NK-92 treated with Interleukin-12 subunit alpha and Interleukin-12 subunit beta, amount 100 ng/mL, for 24 hours (cell line): ENCODE measurements around the gene CR1.
"Not testable (repeated sequence)": the region's sequence is repeated elsewhere in the genome, so short reads cannot be mapped to it uniquely, and the experiment has no call there.

Experiments used
- DNase-seq: peaks from one replicate; lab custom pipeline; 2025; lab: John Stamatoyannopoulos, UW

CR1 gene

DNA sequence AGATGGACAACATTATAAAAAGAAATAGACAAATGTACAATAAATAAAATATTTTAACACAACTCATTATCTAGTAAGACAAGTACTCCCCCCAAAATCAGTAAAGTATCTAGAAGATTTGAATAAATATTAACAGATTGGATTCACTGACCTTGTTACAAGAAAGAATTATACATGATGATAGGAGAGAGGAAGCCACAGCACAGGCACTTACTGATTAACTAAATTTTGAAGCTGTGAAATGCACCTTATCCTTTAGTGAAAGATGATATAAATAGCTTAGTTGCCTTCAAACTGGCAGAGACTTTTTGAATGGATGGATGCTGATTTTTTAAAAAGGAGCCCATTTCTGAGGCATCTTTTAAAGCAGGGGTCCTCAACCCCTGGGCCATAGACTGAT lies 8.5 kb downstream of the CR1 start:
- DNase-seq, result no peak

DNA sequence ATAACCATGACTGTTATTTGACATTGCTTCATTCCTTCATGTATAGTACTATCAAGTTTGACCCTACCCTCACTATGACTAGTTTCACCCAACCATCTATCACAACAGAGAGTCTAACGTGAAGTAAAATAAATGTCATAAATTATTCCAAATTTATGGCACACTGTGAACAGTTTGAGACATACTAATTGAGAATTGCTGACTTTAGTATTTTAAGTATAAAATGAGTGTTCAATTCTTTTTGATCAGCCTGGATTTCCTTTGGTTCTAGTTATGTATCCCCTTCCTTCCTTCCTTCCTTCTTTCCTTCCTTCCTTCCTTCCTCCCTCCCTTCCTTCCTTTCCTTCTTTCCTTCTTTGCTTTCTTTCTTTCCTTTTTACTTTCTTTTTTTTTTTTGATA lies 14.5 kb downstream of the CR1 start:
- no peak for DNase-seq

DNA sequence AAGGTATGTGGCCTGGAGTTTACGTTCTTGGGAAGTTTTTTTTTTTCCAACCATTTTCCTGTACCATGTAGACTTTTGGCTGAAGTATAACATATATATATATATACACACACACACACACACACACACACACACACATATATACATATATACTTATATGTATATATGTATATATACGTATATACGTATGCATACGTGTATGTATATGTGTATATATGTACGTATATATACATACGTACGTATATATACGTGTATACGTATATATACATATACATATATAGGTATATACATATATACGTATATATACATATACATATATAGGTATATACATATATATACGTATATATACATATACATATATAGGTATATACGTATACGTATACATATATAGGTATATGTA lies 18.9 kb downstream of the CR1 start:
- no peak for DNase-seq

DNA sequence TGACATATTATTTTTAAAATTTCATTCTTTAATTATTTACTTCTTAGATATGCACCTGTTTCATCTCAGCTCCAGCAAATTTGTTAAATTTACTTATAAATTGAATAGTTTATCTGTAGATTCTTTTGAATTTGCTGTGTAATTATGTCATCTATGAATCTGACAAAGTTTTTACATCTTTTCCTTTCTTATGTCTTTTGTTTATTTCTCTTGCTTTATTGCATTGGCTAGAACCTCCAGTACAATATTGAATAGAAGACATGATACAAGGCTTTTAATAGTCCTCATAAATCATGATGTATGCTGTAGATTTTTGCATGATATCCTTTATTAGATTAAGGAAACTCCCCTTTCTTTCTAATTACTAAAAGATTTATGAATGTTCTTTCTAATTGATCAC lies 20.8 kb downstream of the CR1 start:
- DNase-seq, result no peak

DNA sequence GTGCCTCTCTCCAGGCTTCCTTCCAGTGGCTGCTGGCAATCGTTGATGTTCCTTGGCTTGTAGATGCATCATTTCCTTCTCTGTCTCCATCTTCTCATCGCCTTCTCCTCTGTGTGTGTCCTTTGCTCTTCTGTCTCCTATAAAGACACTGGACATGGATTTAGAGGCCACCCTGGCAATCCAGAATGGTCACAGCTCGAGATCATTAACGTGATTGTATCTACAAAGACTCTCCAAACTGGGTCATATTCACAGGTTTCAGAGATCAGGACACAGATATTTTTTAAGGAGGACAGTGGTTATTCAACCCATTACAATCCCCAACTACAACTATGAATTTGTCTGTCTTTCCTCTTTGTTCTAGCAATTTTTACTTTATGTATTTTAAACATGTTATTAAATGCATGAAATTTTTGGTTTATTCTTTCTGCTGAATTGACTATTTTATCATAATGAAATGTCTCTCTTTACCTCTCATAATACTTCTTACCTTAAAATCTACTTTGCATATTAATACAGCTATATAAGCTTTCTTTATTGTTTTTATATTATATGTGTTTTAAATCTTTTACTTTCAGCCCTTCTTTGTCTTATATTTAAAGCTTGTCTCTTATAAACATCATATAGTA lies 22.8 kb downstream of the CR1 start:
- DNase-seq, result no peak

DNA sequence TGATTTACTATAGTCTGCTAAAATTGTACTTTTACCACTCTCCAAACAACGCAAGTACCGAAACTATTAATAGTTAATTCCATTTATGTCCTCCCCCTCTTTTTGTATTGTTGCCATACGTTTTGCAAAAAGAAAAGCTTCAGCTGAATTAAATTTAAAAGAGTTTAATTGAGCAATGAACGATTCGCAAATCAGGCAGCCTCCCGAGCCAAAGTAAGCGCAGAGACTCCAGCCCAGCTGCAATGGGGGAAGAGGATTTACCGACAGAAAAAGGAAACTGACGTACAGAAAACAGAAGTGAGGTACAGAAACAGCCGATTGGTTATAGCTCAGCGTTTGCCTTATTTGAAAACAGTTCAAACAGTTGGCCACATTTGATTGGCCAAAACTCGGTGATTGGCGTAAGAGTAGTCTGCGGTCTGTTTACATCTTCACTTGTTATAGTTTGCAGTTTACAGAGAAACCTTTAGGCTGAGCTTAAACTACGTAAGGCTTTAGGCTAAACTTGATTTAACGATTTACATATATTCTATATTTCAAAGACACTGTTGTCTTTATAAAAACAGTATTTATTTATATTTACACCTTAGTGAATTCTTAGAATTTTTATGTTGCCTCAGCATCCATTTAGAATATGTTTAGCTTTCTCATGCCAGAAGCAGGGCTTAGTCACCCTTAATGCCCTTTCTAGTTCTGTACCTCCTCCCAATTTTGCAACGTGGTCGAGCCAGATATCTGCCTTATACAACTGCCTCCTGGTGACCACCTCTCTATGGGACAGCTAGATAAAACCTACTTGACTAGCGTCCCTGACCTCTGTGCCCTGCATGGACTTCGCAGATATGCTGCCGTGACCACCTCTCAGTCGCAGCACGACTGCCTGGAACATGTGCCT lies 23.8 kb downstream of the CR1 start:
- no peak for DNase-seq

DNA sequence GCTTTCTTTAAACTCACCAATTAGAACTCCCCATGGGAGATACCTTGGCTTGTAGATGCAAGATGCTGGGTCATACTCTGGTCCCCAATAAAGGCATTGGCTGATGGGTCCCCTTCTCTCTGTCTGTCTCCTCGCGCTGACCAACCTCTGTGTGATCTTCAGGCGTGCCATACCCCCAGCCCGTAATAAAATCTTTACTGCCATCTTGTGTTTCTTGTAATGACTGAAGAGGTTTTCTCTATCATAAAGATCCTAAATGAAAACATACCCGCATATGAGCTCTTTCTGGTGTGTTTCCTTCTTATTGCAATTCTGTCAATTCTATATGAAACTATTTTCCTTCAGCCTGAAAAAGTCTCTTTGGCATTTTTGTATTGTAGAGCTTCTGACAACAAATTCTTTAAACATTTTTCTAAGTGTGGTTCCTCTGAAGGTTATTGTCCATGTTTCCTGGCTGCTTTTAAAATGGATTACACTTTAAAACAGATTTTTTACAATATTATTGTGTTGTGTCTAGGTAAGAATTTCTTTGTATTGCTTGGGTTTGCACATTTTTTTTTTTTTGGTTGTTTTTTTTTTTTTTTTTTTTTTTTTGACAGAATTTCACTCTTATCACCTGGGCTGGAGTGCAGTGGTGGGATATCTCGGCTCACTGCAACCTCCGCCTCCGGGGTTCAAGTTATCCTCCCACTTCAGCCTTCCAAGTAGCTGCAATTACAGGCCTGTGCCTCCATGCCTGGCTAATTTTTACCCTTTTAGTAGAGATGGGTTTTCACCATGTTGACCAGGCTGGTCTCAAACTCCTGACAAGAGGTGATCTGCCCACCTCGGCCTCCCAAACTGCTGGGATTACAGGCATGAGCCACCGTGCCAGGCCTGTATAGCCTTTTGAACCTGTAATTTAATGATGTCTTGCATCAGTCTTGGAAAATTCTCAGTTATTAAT lies 24.7 kb downstream of the CR1 start:
- DNase-seq, result not testable (repeated sequence)

DNA sequence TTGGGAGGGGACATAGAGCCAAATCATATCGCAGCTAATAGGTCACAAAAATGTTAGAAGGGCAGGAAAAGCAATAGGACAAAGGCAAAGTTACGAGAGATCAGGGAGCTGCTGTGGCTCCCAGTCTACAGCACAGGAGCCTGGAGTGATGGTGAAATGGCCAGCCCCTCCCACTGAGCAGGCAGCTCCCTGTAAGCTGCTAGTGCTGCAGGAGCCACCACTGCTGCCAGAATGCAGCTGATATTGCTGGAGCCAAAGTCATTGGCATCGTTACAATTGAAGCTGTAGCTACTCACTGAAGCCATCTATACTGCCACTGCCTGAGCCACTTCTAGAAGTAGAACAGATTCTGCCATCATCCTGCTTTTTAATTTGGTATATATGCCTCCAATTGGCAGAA lies 29.3 kb downstream of the CR1 start:
- DNase-seq, result not testable (repeated sequence)

DNA sequence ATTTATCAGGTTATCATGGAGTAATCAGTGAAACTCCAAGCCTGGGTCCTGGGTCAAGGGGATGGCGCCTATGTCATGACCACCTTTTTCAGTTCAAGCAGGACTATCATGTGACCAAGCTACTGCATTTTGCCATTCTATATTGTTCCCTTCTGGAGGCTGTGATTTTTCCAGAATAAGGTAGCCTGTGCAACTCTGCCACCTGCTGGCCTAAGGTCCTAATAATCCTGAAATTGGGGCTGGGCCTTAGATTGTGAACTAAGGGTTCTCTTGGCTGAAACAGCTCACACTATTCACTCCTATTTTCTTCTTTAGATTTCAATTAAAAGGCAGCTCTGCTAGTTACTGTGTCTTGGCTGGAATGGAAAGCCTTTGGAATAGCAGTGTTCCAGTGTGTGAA lies 32.4 kb downstream of the CR1 start:
- DNase-seq, result not testable (repeated sequence)

DNA sequence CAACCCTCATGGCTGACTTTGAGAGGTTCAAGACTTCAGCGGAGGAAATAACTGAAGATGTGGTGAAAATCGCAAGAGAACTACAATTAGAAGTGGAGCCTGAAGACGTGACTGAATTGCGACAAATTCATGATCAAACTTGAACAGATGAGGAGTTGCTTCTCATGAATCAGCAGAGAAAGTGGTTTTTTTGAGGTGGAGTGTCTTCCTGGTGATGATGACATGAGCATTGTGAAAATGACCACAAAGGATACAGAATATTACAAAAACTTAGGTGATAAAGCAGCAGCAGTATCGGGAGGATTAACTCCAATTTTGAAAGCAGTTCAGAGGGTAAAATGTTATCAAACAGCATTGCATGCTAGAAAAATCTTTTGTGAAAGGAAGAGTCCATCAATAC lies 40.3 kb downstream of the CR1 start:
- not testable (repeated sequence) for DNase-seq

DNA sequence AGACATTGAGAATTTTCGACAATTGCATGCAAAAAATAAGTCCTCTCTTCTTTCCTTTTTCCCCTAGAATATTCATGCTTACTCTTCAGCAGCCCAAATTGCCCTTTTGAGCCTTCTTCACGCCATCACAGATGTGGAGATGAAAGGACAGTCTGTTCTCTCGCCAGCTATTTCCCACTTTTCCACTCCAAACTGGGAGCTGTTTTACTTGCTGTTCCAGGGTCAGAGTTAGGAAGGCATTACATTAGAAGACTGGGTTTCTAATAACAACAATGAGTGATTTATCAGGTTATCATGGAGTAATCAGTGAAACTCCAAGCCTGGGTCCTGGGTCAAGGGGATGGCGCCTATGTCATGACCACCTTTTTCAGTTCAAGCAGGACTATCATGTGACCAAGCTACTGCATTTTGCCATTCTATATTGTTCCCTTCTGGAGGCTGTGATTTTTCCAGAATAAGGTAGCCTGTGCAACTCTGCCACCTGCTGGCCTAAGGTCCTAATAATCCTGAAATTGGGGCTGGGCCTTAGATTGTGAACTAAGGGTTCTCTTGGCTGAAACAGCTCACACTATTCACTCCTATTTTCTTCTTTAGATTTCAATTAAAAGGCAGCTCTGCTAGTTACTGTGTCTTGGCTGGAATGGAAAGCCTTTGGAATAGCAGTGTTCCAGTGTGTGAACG lies 50.9 kb downstream of the CR1 start:
- DNase-seq, result not testable (repeated sequence)

DNA sequence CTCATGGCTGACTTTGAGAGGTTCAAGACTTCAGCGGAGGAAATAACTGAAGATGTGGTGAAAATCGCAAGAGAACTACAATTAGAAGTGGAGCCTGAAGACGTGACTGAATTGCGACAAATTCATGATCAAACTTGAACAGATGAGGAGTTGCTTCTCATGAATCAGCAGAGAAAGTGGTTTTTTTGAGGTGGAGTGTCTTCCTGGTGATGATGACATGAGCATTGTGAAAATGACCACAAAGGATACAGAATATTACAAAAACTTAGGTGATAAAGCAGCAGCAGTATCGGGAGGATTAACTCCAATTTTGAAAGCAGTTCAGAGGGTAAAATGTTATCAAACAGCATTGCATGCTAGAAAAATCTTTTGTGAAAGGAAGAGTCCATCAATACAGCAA lies 58.9 kb downstream of the CR1 start:
- DNase-seq, result not testable (repeated sequence)

DNA sequence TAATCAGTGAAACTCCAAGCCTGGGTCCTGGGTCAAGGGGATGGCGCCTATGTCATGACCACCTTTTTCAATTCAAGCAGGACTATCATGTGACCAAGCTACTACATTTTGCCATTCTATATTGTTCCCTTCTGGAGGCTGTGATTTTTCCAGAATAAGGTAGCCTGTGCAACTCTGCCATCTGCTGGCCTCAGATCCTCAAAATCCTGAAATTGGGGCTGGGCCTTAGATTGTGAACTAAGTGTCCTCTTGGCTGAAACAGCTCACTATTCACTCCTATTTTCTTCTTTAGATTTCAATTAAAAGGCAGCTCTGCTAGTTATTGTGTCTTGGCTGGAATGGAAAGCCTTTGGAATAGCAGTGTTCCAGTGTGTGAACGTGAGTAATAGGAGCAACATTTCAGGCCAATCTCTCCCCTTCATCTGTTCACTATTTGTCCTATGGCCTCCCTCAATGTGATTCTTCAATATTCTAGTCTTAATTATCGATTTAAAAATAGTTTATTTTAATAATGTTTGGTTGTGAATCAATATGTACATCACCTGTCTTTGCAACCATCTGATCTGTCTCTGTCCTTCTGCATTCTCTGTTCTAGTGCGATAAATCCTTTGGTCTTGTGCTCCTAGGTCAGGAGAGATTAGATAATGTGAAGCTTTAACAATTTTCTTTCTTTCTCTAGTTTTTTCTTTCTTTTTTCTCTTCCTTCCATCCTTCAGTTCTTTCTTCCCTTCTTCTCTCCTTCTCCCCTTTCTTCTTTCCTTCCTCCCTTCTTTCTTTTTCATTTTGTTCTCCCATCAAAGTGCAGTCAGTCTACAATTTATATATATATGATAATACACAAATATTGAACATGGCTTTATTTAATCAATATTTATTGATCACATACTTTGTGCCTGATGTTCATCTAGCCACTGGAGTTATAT lies 69.8 kb downstream of the CR1 start:
- DNase-seq, result no peak

DNA sequence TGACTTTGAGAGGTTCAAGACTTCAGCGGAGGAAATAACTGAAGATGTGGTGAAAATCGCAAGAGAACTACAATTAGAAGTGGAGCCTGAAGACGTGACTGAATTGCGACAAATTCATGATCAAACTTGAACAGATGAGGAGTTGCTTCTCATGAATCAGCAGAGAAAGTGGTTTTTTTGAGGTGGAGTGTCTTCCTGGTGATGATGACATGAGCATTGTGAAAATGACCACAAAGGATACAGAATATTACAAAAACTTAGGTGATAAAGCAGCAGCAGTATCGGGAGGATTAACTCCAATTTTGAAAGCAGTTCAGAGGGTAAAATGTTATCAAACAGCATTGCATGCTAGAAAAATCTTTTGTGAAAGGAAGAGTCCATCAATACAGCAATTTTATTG lies 76.0 kb downstream of the CR1 start:
- DNase-seq, result not testable (repeated sequence)

DNA sequence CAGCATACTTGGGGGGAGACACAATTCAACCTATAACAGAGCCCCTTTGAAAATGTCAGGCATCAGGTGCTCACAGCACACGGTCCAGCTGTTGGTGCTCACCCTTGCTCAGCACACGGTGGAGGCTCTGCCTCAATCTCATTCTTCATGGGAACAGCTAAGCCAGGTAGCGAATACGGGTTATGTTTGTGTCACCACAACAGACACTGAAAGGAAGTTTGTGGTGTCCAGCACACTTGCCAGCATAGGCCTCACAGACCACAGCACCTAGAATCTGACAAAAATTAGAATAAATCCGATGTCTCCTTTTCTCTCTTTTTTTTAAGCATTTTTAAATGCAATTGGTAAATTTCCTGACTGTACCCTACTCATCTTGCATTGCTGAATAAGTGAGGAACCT lies 77.1 kb downstream of the CR1 start:
- not testable (repeated sequence) for DNase-seq

DNA sequence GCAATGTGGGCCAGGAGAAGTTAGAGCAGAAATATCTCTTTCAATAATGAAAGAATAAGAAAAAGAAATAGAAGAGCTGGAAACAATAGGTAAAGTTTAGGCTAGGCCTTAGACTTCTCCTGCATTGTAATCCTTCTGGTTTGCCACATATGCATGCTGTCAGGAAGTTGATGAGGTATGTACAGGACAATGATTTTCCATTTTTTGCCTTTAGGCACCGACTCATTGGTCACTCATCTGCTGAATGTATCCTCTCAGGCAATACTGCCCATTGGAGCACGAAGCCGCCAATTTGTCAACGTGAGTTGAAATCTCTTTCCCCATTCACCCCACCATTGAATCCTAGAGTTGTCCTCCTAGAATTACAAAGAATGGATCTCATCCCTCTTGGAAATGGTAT lies 79.4 kb downstream of the CR1 start:
- not testable (repeated sequence) for DNase-seq

DNA sequence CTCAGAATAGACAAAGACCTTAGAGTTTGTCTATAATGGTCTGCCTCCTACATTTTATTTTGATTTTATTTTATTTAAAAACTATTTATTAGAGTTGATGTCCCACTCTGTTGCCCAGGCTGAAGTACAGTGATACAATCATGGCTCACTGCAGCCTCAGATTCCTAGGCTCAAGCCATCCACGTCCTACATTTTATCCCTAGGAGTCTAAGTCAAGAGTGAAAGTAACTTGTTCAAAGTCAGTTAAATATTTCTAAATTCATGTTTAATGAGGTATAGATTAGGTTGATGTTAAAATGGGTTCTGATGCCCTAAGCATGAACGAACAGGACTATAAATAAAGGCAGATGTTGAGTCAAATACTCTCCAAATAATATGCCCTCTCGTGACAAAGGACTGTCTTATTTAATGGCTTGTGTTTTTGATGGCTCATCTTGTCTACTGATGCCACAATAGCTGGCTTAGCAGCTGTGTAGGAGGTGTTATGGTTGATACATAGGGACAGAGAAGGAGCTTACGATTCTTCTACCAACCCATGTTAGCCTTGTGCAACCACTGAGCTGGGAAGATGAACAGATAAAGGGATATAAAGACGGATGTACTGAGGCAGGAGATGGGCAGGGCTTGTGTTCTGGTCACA lies 83.0 kb downstream of the CR1 start:
- DNase-seq, result no peak

DNA sequence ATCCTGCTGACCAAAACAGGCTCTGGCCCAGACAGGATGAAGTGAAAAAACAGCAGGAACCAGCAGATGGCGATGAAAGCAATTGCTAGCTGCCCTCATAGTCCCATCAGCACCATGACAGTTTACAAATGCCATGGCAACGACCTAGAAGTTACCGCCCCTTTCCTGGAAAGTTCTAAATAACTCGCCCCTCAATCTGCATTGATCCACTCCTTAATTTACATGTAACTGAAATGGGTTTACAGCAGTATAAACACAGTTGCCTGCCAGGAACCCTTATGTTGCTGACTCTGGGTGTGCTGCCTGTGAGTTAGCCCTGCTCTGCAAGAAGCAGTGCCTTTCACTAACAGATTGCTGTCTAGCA lies 83.5 kb downstream of the CR1 start:
- DNase-seq, result peak; percentile 7

DNA sequence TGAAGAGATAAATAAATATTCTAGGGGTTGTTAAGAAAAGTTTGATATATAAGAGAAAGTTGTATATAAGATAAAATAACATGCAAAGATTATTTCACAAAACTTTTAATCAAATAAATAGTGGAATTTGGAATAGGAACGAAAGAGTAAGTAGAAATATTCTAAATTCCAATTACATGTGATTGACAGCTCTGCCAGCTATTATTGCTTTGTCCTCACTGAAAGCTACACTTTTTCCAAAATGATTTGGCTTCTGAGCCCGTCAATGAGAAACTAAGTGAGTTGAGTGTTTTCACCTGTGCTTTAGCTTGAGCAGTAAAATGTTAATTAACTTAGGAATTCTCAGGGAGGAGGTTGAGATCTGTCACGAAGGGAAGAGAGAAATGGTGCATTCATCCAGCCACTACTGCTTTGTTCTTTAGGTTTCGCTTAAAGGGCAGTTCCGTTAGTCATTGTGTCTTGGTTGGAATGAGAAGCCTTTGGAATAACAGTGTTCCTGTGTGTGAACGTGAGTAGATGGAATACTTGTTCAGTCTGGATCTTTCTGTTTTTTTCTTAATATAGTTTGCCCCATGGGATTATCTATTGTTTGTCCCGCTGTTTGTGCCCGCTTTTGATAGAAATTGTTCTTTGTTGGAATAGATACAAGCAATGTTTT lies 85.7 kb downstream of the CR1 start:
- no peak for DNase-seq

DNA sequence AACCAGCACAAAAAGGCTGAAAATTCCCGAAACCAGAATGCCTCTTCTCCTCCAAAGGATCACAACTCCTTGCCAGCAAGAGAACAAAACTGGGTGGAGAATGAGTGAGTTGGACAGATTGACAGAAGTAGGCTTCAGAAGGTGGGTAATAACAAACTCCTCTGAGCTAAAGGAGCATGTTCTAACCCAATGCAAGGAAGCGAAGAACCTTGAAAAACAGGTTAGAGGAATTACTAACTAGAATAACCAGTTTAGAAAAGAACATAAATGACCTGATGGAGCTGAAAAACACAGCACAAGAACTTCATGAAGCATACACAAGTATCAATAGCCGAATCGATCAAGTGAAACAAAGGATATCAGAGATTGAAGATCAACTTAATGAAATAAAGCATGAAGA lies 93.5 kb downstream of the CR1 start:
- DNase-seq, result not testable (repeated sequence)
